Peyer's patch (tissue), 4 donors: ENCODE data around the gene CELF3.

ENCODE experiments used
- CTCF ChIP-seq, 6 experiments: fragments of 450-650 bp in 4 of 6; fragments of 200-600 bp in 2 of 6; sonication (generic) in 1 of 6; IDR thresholded peaks; one replicate each; pipeline ENCODE4 v1.5.1; 2017 to 2019; ENCODE audit warnings: antibody characterized with exemption in 6 of 6, mild to moderate bottlenecking in 3 of 6, moderate library complexity in 1 of 6
- POLR2A ChIP-seq, 2 donors: fragments of 450-650 bp; IDR thresholded peaks; one replicate each; pipeline ENCODE4 v1.5.1; 2017; ENCODE audit warnings: antibody characterized with exemption in 2 of 2, mild to moderate bottlenecking in 2 of 2, moderate library complexity in 2 of 2

- no peak for TF ChIP-seq CTCF (IDR thresholded peaks at IDR 0.05)
- TF ChIP-seq POLR2A (IDR thresholded peaks at IDR 0.05): no peak
Observed at GRCh38 chr1:151680826-151681225, 35.8 kb downstream of the CELF3 start.
